ENCODE measurements around the gene ATP2A3.

- TF ChIP-seq, protein P1, sequence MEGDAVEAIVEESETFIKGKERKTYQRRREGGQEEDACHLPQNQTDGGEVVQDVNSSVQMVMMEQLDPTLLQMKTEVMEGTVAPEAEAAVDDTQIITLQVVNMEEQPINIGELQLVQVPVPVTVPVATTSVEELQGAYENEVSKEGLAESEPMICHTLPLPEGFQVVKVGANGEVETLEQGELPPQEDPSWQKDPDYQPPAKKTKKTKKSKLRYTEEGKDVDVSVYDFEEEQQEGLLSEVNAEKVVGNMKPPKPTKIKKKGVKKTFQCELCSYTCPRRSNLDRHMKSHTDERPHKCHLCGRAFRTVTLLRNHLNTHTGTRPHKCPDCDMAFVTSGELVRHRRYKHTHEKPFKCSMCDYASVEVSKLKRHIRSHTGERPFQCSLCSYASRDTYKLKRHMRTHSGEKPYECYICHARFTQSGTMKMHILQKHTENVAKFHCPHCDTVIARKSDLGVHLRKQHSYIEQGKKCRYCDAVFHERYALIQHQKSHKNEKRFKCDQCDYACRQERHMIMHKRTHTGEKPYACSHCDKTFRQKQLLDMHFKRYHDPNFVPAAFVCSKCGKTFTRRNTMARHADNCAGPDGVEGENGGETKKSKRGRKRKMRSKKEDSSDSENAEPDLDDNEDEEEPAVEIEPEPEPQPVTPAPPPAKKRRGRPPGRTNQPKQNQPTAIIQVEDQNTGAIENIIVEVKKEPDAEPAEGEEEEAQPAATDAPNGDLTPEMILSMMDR (IDR thresholded peaks at IDR 0.05): no peak
- no peak for TF ChIP-seq POLR2A (IDR thresholded peaks at IDR 0.05)
Observed at GRCh38 chr17:3896968-3897235, 67.3 kb downstream of the ATP2A3 start.

Measured in heart left ventricle (tissue), 13 donors.